ENCODE data around the gene RBM12. TPM values are rescaled to one million over a fixed set of nuclear protein-coding genes. Genes with fewer than 3 reads are reported as not detected.

RBM12 gene
- total and polyA plus RNA-seq, 2 of the 8 experiments (the other 6 are each of a cell fraction or from before 2014, with no cell fraction given) = 187 to 214 TPM

GRCh38 chr20:35680452-35681183 lies 15.9 kb upstream of the RBM12 start (continued):
- TF ChIP-seq KDM4A (IDR thresholded peaks at IDR 0.05; ENCODE audit: low read depth, low read length, severe bottlenecking) (no peak), ASH2L (IDR thresholded peaks at IDR 0.05; ENCODE audit: low read length) (no peak), HDAC6 (IDR thresholded peaks at IDR 0.05; ENCODE audit: low read depth, low read length) (no peak), SUZ12 (IDR thresholded peaks at IDR 0.05; ENCODE audit: low read length) (no peak), SIN3A (conservative IDR thresholded peaks at IDR 0.05 in 1 of 2, IDR thresholded peaks at IDR 0.05 in 1 of 2; ENCODE audit: low read depth in 1 of 2, low read length in 2 of 2) (no peak), POLR2A (IDR thresholded peaks at IDR 0.05; ENCODE audit: control extremely low read depth in 1 of 2, low read depth in 2 of 2, low read length in 2 of 2) (no peak)
